HuH-7.5 (cell line): ENCODE data around the gene RNF20.
A peak's percentile ranks its signal among the peaks of the same experiment; 100 is the strongest.
"Not testable (repeated sequence)": the region's sequence is repeated elsewhere in the genome, so short reads cannot be mapped to it uniquely, and the experiment has no call there.

Experiments used
- DNase-seq: peaks from one replicate; pipeline ENCODE4 v3.0.0; 2011; ENCODE audit warnings: low spot score

RNF20 gene

GRCh38 chr9:101536938-101537337 is 3.3 kb downstream of the RNF20 start:
- no peak for DNase-seq

GRCh38 chr9:101540069-101540468 is 6.4 kb downstream of the RNF20 start:
- DNase-seq = no peak

GRCh38 chr9:101543098-101543735 is 9.6 kb downstream of the RNF20 start:
- no peak for DNase-seq

- not testable (repeated sequence) for DNase-seq
Observed at GRCh38 chr9:101549472-101550098, 15.9 kb downstream of the RNF20 start.

- DNase-seq = no peak
Observed at GRCh38 chr9:101561740-101562139, 28.1 kb downstream of the RNF20 start.

GRCh38 chr9:101562966-101563365 is 29.3 kb downstream of the RNF20 start:
- DNase-seq = no peak

- no peak for DNase-seq
Observed at GRCh38 chr9:101564252-101564651, 30.6 kb downstream of the RNF20 start.

GRCh38 chr9:101566904-101567724 is 33.5 kb downstream of the RNF20 start:
- peak; percentile 21 for DNase-seq

- DNase-seq = no peak
Observed at GRCh38 chr9:101567725-101568350, 34.2 kb downstream of the RNF20 start.

- DNase-seq = no peak
Observed at GRCh38 chr9:101569741-101570501, 36.3 kb downstream of the RNF20 start.

- DNase-seq = no peak
Observed at GRCh38 chr9:101571114-101571513, 37.5 kb downstream of the RNF20 start.

- no peak for DNase-seq
Observed at GRCh38 chr9:101572316-101572715, 38.7 kb downstream of the RNF20 start.

- no peak for DNase-seq
Observed at GRCh38 chr9:101574731-101575333, 41.2 kb downstream of the RNF20 start.

GRCh38 chr9:101578378-101578777 is 44.7 kb downstream of the RNF20 start:
- no peak for DNase-seq

- DNase-seq = no peak
Observed at GRCh38 chr9:101579711-101580545, 46.3 kb downstream of the RNF20 start.

- DNase-seq = no peak
Observed at GRCh38 chr9:101582553-101582952, 48.9 kb downstream of the RNF20 start.

GRCh38 chr9:101585740-101586139 is 52.1 kb downstream of the RNF20 start:
- DNase-seq = no peak

- DNase-seq = no peak
Observed at GRCh38 chr9:101586651-101587050, 53.0 kb downstream of the RNF20 start.

- no peak for DNase-seq
Observed at GRCh38 chr9:101587332-101588043, 53.8 kb downstream of the RNF20 start.

- not testable (repeated sequence) for DNase-seq
Observed at GRCh38 chr9:101590074-101590473, 56.4 kb downstream of the RNF20 start.
